DND-41 (cell line): Measurements from ENCODE around the gene CCT7.

ENCODE experiments used
- ATAC-seq: fragments of 200-7000 bp; cut with Tn5 transposase; 3 replicates; pipeline ENCODE4 v1.9.1; 2021; ENCODE audit warnings: low read depth; ENCODE audit not compliant: insufficient read depth
- DNase-seq: peaks from one replicate; pipeline ENCODE4 v3.0.0-alpha.2; 2020
- H2AFZ ChIP-seq: 2 replicates; pipeline ENCODE4 v1.6.0; 2012; ENCODE audit warnings: low read depth, low read length
- H3K27ac ChIP-seq: 2 replicates; pipeline ENCODE4 v1.5.1; 2012; ENCODE audit warnings: low read length, inconsistent platforms
- H3K27me3 ChIP-seq: fragments of 200-600 bp; sonication (generic); 2 replicates; pipeline ENCODE4 v1.6.0; 2012; ENCODE audit warnings: low read length, mild to moderate bottlenecking, inconsistent platforms; ENCODE audit not compliant: insufficient read depth, poor library complexity
- H3K36me3 ChIP-seq: 2 replicates; pipeline ENCODE4 v1.5.1; 2012; ENCODE audit warnings: low read length, inconsistent platforms; ENCODE audit not compliant: insufficient read depth
- H3K4me1 ChIP-seq: 2 replicates; pipeline ENCODE4 v1.5.1; 2012; ENCODE audit warnings: mild to moderate bottlenecking, low read length; ENCODE audit not compliant: insufficient read depth
- H3K4me2 ChIP-seq: 2 replicates; pipeline ENCODE4 v1.6.0; 2012; ENCODE audit warnings: mild to moderate bottlenecking, moderate library complexity, low read length, inconsistent platforms; ENCODE audit not compliant: insufficient read depth
- H3K4me3 ChIP-seq, 2 experiments: fragments of 200-600 bp in 1 of 2; shearing (Covaris generic) in 1 of 2; 2 replicates each; pipeline ENCODE4 v1.5.1; 2012 to 2016; ENCODE audit warnings: inconsistent platforms in 2 of 2, low read length in 2 of 2, mild to moderate bottlenecking in 2 of 2, low read depth in 1 of 2, moderate library complexity in 1 of 2
- H3K79me2 ChIP-seq: 2 replicates; pipeline ENCODE4 v1.6.0; 2012; ENCODE audit warnings: low read length, inconsistent platforms; ENCODE audit not compliant: insufficient read depth
- H3K9ac ChIP-seq: 2 replicates; pipeline ENCODE4 v1.6.0; 2012; ENCODE audit warnings: low read depth, mild to moderate bottlenecking, inconsistent platforms, low read length, moderate library complexity
- H3K9me3 ChIP-seq: 2 replicates; pipeline ENCODE4 v1.5.1; 2012; ENCODE audit warnings: low read length, moderate library complexity, mild to moderate bottlenecking, inconsistent platforms; ENCODE audit not compliant: insufficient read depth, severe bottlenecking
- H4K20me1 ChIP-seq: 2 replicates; pipeline ENCODE4 v1.6.0; 2012; ENCODE audit warnings: low read length; ENCODE audit not compliant: insufficient read depth
- CTCF ChIP-seq: IDR thresholded peaks from 2 replicates; pipeline ENCODE4 v1.5.1; 2012; ENCODE audit warnings: borderline replicate concordance, low read length, moderate library complexity, mild to moderate bottlenecking; ENCODE audit not compliant: poor library complexity, severe bottlenecking; ENCODE audit errors: extremely low read depth
- EZH2 ChIP-seq: IDR thresholded peaks from 3 replicates; pipeline ENCODE4 v1.6.1; 2012; ENCODE audit warnings: borderline replicate concordance, low read depth, mild to moderate bottlenecking, moderate library complexity, low read length, inconsistent platforms; ENCODE audit not compliant: severe bottlenecking

CCT7 gene

GRCh38 chr2:73285159-73285739 lies 51.1 kb downstream of the CCT7 start:
- TF ChIP-seq EZH2, result no peak
- peak; percentile 46 for TF ChIP-seq CTCF
- H3K27me3 ChIP-seq, result no peaks in the 10 kb centered on the region
- H3K4me2 ChIP-seq, result peak overlapping the region; percentile 89
- H2AFZ ChIP-seq, result peak overlapping the region; percentile 93
- peaks cover 39% of the 10 kb centered on the region for H3K4me1 ChIP-seq
- peaks cover 20% of the 10 kb centered on the region; the same call in 1 of the 2 replicates for H4K20me1 ChIP-seq
- H3K9me3 ChIP-seq, result no peaks in the 10 kb centered on the region
- peak overlapping the region; percentile 86 for H3K9ac ChIP-seq
- DNase-seq (peak; percentile 78), ATAC-seq (peak; percentile 71)
- H3K36me3 ChIP-seq, result peaks cover 16% of the 10 kb centered on the region
- H3K79me2 ChIP-seq, result peaks cover 39% of the 10 kb centered on the region
- H3K27ac ChIP-seq, result peak overlapping the region; percentile 92
- H3K4me3 ChIP-seq, result peak overlapping the region; percentile 68 to 70; a peak in 3 of 4 replicates

GRCh38 chr2:73286134-73286655 lies 52.1 kb downstream of the CCT7 start:
- Histone ChIP-seq H3K27ac (no peak overlapping the region), H3K9me3 (no peaks in the 10 kb centered on the region), H3K79me2 (peaks cover 30% of the 10 kb centered on the region), H3K36me3 (peaks cover 6% of the 10 kb centered on the region), H3K4me3 (no peak overlapping the region), H3K27me3 (no peaks in the 10 kb centered on the region), H4K20me1 (peaks cover 10% of the 10 kb centered on the region; the same call in 1 of the 2 replicates), H2AFZ (no peak overlapping the region), H3K9ac (no peak overlapping the region), H3K4me1 (peaks cover 31% of the 10 kb centered on the region), H3K4me2 (peak overlapping the region; percentile 89; the same call in 1 of the 2 replicates)
- TF ChIP-seq CTCF, result no peak
- TF ChIP-seq EZH2, result no peak
- no peak for ATAC-seq
- DNase-seq, result no peak

- Histone ChIP-seq H3K27me3 (no peaks in the 10 kb centered on the region), H3K36me3 (no peaks in the 10 kb centered on the region), H3K4me1 (peaks cover 15% of the 10 kb centered on the region), H3K9me3 (no peaks in the 10 kb centered on the region), H2AFZ (no peak overlapping the region), H3K9ac (no peak overlapping the region), H3K4me3 (no peak overlapping the region), H3K79me2 (no peaks in the 10 kb centered on the region; the same call in 1 of the 2 replicates), H3K27ac (no peak overlapping the region), H4K20me1 (no peaks in the 10 kb centered on the region), H3K4me2 (no peak overlapping the region)
- ATAC-seq (no peak), DNase-seq (no peak)
- no peak for TF ChIP-seq EZH2
- TF ChIP-seq CTCF, result peak; percentile 30
Measured at GRCh38 chr2:73289304-73289703, 55.2 kb downstream of the CCT7 start.
